GM18520 (cell line): ENCODE measurements around the gene COQ8A.

ENCODE experiments used
- ATAC-seq: cut with Tn5 transposase; IDR thresholded peaks from one replicate; pipeline ENCODE4 v1.9.1; 2021; ENCODE audit not compliant: unreplicated experiment

The COQ8A gene

GRCh38 chr1:226940029-226940805 is at the start of gene COQ8A:
COQ8A (plus strand) TSS chr1:226940294; CDS start chr1:226961386, 21,092 bp downstream.
- peak; percentile 95 for ATAC-seq

GRCh38 chr1:226890331-226891108 is 49.6 kb upstream of the COQ8A start:
- no peak for ATAC-seq

- no peak for ATAC-seq
These were observed 48.7 kb upstream of the COQ8A start for GRCh38 chr1:226891346-226891745.

GRCh38 chr1:226891846-226892523 is 48.1 kb upstream of the COQ8A start:
- ATAC-seq: no peak

- ATAC-seq: no peak
These were observed 47.6 kb upstream of the COQ8A start for GRCh38 chr1:226892524-226892875.

GRCh38 chr1:226893936-226894335 is 46.2 kb upstream of the COQ8A start:
- ATAC-seq: no peak

- no peak for ATAC-seq
These were observed 45.3 kb upstream of the COQ8A start for GRCh38 chr1:226894826-226895225.

GRCh38 chr1:226895644-226896043 is 44.5 kb upstream of the COQ8A start:
- ATAC-seq: no peak

- ATAC-seq: no peak
These were observed 41.8 kb upstream of the COQ8A start for GRCh38 chr1:226898246-226898645.

- no peak for ATAC-seq
These were observed 38.7 kb upstream of the COQ8A start for GRCh38 chr1:226901421-226901820.

GRCh38 chr1:226902601-226903000 is 37.5 kb upstream of the COQ8A start:
- ATAC-seq: no peak

- ATAC-seq: no peak
These were observed 36.0 kb upstream of the COQ8A start for GRCh38 chr1:226903819-226904716.

GRCh38 chr1:226904772-226905171 is 35.3 kb upstream of the COQ8A start:
- no peak for ATAC-seq

- ATAC-seq: no peak
These were observed 31.7 kb upstream of the COQ8A start for GRCh38 chr1:226908419-226908818.

- ATAC-seq: no peak
These were observed 31.2 kb upstream of the COQ8A start for GRCh38 chr1:226908913-226909312.

GRCh38 chr1:226912587-226913176 is 27.4 kb upstream of the COQ8A start:
- no peak for ATAC-seq

GRCh38 chr1:226915672-226915995 is 24.5 kb upstream of the COQ8A start:
- no peak for ATAC-seq

GRCh38 chr1:226916497-226916896 is 23.6 kb upstream of the COQ8A start:
- ATAC-seq: no peak

- no peak for ATAC-seq
These were observed 20.5 kb upstream of the COQ8A start for GRCh38 chr1:226919587-226919986.

GRCh38 chr1:226919995-226920394 is 20.1 kb upstream of the COQ8A start:
- ATAC-seq: no peak
